Fibroblast of skin of right quadriceps (primary cell): ENCODE measurements around the gene CA12.

Experiments used
- DNase-seq: peaks from one replicate; pipeline ENCODE4 v3.0.0-alpha.2; 2013

CA12 gene

DNA sequence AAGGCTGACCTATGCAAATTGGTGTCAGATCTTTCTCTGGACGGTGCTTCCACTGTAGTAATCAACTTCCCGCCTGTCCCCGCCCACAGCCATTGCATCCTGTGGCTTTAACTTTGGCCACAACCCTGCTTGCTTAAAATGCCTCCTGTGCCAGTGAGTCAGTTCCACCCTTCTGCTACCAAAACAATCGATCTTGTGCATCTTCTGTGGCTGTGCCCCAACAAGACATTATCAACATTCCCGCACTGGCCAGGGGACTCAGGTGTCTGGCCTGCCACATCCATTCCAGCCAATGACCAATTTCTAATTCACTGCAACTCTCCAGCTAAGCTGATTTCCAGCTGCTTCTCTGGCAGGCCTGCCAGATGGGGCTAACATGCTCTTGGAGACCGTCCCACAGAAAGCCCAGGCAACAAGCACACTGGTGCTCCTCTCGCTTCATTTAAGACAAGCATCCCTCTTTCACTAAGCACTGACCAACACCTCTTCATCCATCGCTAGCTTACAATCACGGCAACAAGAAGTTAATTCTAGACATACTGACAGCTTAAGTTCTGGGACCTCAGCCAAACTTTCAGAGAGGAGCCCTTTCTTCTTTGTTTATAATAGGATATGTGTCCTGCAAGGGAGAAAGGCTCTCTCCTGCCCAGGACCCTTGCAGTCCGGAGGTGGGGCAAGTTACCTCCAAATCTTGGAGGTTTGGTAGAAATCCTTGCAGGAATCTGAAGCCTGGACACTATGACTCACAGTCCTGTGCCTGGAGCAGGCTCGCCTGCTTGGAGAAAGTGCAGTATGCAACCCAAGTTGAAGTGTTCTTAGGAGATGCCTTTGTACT is 6.7 kb downstream of the CA12 start:
- DNase-seq, result peak; percentile 72

DNA sequence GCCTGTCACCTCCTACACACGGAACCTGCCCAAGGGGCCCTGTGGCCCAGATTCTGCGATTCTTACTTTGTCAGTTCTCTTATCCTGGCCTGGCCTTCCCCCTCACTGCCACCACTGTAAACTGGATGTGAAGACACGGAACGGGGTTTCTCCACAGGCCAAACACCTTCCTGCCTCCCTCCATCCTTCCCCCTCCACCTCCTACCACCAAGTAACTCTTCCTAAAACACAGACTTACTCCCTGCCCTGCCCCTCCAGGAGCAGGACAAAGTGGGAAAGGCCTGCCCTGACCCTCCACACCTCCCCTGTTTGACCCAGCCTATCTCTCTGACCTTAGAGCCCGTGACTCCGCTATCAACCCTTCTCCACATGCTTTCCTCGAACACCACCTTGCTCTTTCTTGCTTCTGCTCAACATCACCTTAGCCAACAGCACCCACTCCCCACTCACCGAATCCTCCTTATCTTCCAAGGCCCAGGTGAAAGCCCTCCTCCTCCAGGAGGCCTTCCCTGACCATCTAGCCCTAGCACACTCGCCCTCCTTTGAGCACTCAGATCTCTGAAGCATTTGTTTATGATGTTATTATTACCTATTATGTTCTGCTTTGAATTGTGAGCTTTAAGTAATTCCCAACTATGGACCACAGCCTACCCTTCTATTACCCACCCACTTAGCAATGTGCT is 7.6 kb downstream of the CA12 start:
- DNase-seq, result no peak

DNA sequence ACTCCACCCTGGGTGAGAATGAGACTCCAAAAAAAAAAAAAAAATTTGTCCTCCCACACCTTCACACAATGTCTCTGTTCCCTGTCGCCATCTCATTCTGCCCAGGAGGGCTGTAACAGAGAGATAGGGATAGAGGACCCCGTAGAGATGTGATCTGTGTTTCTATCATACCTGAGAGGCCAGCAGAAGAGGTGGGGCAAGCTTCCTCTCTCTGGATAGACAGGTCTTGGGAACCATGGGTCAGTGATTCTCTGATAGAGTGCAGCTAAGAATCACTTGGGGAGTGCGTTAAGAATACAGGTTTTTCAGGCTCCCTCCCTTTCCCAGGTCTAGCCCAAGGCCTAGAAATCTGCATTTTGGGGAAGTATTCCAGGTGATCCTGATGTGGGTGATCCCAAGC is 8.3 kb downstream of the CA12 start:
- DNase-seq, result no peak

DNA sequence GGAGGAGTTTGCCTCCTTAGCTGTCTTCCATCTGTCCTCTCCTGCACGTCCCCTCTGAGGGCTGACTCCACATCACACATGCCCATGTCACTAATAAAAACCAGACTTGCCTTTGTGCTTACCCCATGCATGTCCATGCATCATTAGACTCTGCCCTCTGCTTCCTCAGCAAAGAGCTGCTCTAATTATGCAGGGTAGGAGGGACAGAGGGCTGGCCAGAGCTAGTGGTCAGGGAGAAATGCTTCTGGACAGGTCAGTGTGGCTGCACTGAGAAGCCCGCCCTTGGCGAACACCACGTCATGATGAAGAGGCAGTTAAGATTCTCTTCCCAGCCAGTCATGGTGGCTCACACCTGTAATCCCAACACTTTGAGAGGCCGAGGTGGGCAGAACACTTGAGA is 8.9 kb downstream of the CA12 start:
- peak; percentile 81 for DNase-seq

DNA sequence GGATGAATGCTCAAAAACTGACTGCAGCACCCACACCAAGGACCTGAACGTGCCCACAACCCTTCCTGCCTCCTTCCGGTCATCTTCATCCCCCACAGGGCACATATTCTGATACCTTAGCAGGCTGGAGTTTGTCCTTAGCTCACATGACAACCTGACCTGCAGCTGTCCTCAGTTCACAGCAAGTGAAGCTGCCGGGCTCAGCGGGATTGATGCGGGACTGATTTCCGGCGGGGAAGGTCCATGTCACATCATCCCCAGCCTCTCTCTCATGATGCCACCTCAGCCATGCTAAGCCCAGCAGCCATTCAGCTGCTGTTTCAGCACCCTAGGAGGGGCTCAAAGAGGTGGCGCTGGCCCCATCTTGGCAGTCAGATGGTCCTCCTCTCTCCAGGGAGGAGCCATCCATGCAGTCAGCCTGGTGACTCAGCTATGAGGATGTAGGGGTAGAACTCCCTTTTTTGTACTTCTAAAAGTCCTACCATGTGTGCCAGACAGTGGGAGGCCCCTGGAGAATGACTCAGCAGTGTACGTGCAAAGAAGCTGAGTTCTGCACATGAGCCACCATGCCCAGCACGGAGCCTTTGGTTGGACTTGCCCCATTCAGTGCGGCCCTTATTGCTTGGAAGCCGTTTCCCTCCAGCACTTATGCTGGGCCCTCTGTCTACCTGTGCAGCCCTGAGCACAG is 9.5 kb downstream of the CA12 start:
- peak; percentile 98 for DNase-seq

DNA sequence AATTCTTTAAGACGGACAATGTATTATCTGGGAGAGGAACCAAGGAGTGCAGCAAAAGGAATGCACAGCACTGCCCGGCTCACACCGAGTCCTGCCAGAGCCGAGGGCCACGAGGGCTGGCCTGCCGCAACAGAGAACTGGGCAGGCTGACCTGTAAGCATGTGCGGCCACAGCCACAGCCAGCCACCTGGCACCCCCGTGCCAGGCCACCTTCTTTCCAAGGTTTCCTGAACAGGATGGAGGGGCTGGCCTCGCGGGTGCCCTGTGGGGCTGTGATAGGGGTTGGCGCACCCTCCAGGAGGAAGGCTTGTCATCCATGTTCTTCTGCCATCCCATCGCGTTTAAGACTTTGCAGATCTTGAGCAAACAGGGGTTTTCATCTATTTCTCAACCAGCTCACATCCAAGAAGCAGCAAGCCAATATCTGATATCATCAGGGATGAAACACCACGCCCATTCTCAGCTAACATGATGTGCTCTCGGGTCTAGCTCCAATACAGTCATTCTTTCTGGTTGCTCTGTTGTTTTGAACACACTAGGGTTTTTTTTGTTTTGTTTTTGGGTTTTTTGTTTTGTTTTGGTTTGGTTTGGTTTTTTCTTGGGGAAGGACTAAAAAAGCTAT is 10.2 kb downstream of the CA12 start:
- DNase-seq, result peak; percentile 59

DNA sequence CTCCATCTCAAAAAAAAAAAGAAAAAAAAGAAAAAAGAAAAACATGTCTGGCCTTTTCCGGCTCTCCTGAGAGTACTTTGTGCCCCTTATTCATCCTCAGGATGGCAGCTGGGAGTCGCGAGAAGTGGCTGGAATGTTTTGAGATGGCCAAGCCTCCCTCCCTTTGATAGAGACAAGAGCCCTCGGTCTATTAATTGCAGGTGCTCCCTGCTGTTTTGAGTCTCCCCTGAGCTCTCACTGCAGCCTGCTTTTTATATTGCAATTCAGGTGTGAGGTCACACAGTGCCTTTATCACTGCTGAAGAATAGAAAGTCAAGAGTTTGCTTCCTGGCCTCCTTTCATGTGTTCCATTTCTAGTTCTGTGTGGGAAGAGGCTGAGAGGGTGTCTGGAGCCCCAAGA is 10.9 kb downstream of the CA12 start:
- DNase-seq, result no peak

DNA sequence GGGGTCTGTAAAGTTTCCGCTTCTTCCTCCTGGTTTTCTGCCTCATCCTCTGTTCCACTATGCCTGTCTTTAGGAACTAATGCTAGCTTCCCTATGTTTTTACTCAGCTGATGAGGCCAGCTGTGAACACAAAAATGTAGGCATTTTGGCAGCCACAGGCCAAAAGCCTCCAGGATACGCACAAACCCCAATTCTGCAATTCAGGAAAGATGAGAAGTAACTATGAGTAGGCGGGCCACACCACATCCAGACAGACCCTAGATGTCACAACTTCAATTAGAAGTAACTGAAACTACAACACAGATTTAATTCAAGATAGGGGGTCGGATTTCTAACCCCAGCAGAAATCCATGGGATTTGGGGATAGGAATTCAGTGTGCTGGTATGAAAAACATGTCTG is 11.9 kb downstream of the CA12 start:
- DNase-seq, result peak; percentile 68

DNA sequence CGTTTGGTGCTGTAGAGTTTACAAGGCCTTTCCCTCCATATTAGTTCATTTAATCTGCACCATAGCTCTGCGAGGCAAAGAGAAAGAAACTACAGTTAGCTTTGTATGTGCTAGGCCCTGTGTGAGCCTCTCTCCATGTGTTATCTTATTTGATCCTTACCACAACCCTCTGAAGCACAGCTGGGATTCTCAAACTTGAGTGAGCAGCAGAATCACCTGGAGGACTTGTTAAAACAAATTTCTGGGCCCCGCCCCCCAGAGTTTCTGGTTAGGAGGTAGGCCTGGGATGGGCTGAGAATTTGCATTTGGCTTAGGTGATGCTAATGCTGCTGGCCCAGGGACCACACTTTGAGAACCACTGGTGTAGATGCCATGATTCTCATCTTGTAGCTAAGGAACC is 12.3 kb downstream of the CA12 start:
- DNase-seq, result no peak

DNA sequence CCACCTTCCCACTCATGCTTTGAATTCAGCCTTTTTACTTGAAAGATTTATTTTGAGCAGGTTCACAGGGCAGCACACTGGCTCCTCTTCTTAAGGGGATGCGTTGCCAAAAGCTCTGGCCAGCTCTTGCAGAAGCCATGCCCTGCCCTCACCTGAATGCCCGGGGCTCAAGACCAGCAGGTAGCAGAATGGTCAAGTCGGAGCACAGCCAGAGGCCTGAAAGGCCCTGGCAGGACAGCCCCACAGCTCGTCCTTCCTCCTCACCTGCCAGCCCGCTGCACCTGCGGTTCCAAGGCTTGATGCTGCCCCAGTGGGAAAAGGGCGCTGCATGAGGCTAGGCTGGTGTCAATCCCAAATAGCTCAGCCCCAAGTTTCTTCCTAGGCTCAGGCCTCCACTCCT is 13.1 kb downstream of the CA12 start:
- no peak for DNase-seq

DNA sequence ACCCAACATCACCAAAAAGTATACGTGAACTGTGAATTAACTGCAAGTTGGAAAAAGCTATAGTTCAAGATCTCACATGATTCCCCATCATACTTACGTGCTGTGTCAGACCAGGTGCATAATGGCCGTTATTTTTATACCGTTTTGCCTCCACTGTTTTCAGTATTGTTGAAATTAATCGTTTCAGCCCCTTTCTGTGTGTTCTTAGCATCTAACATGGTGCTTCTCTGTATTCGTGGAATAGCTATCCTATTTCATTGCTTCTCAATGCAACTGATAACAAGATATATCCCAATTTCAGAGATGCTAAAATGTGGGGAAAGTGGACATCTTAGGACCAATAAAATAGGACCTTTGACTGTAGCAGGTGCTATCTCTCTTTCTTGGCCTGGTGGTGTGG is 13.7 kb downstream of the CA12 start:
- DNase-seq, result no peak

DNA sequence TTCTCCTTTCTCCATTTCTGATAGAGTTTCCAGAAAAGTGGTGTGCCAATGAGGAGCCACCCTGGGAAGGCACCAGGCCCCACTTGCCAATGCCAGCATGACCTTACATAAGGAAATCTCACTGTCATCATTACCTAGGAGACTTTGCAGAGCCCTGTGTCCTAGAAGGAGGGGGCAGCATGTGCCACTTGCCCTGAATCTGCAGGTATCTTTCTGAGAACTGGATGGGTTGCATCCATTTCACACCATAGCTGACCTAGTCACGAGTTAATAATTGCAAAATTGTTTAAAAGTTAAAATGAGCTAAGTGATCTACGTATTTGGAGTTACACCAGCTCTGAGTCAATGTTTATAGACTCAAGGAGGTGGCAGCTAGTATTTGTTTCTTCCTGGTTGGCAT is 14.3 kb downstream of the CA12 start:
- DNase-seq, result no peak

DNA sequence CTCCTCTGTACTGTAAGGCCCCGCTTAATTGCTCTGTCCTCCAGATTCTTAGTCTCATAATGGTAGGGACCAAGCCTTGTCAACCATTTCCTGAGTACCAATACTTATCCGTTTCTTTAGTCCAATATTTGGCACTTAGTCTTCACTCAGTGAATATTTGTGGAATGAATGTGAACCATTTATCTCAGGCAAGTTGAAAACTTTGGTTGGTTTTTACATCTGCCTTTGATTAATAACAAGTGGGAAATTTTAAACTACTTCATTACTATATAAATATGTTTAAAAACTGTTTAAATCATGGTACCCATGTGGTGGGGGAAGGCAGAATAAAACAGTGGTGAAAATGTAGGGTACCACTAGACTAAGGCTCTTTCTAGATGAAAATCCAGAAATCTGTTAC is 15.2 kb downstream of the CA12 start:
- peak; percentile 91 for DNase-seq

DNA sequence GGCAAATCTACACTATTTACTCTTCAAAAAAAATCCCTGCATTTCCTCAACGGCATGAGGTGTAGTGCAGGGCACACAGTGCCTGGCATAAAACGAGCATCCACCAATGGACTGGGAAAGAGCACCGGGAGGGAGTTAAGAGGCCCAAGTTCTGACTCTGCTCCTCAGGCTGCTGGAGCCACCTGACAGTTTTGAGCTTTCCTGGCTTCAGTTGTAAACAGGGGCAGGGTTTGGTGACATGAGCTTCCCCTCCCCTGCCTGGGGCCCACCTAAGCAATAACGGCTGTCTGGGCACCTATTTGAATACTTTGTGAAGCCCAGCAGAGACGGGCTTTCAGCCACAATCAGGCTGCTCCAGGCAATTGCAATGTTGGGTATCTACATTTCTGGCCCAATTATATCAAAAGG is 16.4 kb downstream of the CA12 start:
- DNase-seq, result no peak

DNA sequence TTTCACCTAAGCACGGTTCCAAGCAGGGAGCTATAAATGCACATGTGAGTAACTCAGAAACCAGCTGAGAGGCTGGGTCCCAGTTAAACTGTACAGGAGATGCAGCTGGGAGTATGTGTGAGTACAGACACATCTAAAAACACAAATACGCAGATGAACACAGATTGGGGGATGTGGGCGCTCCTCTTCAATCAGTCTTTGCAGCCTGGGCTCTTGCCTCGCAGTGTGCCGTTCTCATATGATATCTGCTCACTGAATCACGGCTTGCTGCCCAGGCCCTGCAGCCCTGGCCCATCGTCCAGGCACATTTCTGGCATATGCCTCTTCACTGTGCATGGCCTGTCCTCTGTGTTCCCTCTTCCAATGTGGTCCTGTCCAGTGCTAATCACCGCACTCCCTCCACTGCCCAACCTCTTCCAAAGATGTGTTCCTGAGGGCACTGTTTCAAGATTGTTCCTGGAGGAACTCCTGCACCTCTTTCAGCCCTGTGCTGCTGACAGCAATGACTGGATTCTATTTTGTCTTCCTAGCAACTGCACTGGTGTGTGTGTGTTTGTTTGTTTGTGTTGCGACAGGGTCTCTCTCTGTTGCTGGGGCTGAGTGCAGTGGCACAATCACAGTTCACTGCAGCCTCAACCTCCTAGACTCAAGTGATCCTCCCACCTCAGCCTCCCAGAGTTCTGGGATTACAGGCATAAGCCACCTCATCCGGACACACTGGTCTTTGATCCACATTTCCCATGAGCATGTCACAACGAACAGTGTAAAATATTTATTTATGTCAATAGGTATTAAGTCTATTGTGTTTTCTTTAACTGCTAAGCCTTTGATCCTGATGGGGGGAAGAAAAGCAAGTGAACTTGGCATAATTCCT is 17.0 kb downstream of the CA12 start:
- DNase-seq, result no peak

DNA sequence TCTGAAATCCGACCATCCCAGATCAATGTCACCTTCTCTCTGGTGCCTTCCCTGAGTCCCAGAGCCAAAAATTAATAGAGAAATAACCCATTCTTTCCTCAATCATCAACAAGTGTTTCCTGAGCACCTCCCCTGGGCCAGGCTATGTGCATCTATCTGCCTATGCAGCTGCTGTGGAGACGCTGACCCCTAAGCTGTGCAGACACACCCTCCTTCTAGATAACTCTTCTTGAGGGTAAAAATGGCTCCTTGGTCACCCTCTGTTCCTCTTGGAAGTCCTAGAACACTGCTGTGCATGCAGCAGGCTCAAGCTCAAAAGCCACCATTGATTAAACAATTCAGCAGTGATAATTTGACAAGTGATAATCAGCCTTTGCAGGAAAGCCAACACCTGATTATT is 18.4 kb downstream of the CA12 start:
- DNase-seq, result no peak

DNA sequence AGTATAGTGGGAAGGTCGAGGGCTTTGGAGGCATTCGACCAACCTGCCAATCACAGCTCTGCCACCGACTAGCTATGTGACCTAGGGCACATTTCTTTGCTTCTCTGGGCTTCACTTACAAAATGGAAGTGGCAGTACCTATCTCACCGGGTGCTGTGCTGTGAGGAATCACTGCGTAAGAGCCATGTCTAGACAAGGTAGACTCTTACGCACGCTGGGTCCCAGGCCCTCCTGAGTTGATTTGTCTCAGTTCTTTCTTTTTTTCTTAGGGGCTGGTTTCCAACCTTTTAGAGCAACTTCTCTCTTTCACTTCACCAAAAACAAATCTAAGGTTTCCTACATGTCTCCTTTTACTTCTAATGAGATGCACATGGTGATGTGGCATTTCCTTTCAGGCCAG is 18.8 kb downstream of the CA12 start:
- DNase-seq, result no peak

DNA sequence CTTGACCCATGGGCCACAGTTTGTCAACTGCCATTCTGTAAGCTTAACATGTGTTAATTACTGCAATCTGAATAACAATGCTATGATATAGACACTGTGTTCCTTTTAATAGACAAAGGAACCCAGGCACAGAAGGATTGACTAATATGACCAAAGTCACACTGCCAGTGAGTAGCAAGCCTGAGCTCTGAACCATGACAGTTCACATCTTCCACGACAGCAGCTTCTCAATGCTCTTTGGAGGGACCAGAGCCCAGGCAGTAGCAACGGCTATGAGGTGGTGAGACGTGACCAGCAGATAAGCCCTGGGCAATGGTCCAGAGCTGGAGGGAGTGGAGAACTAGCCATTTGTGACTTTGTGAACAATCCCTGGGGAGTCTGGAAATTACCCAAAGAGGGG is 19.4 kb downstream of the CA12 start:
- no peak for DNase-seq

DNA sequence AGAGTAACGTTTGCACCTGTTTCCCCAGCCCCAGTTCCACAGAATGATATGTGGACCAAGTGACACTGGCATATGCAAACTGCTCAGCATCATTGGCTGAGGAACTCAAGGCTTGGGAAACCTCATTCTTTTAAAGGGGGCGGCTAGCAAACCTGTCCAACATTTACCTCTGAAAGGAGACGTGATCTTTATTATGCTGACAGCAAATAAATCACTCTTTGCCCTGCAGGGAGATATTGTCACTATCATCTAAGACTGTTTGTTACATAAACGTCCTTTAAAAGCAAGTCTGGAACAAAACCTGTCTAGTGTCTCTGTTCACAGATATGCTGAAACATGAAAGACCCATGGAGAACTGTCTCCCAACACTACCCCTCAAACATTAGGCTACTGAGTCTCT is 21.5 kb downstream of the CA12 start:
- DNase-seq, result no peak

DNA sequence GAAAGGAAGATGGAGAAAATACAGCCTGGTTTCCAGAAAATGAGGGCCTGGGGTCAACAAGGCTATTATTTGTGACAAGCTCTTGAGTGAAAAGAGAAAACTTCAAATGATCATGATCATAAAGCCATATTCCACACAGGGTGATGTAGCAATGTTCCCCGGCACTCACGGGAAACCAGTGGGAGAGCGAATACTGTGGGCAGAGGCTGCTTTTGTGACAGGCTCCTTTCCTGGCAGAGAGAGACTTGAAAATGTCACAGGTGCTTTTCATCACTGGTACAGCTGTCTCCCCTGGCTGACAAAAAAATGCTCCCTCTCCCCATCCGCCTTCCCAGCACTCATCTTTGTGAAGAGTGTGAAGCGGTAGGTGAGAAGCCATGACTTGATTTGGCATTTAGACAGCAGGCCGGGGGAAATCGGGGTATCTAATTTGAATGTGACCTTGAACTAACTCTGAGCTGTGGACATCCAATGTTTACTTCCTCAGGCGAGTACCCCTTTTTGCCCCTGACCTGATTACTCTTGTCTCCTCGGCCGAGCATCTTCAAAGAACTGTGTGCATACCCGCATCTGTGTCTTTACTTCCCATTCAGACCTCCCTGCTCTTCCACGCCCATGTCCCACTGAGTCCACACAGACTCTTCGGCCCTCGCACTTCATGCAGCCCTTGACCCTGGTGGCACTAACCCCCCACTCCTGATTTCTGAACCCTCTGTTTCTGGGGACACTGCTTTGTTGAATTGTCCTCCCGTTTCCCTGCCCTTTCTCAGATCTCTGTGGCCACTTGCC is 23.2 kb downstream of the CA12 start:
- DNase-seq, result no peak

DNA sequence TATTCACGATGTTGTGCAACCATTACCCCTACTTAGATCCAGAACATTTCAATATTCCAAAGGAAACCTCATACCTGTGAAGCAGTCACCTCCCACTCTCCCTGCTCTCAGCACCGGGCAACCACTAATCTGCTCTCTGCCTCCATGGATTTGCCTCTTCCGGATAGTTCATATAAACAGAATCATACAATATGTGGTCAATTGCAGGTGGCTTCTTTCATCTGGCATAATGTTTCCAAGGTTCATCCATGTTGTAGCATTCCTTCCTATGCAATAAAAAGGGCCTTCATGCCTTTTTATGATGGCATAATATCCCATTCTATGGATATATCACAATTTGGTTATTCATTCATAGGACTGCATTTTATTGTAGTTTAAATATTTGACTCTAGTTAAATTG is 23.9 kb downstream of the CA12 start:
- no peak for DNase-seq

DNA sequence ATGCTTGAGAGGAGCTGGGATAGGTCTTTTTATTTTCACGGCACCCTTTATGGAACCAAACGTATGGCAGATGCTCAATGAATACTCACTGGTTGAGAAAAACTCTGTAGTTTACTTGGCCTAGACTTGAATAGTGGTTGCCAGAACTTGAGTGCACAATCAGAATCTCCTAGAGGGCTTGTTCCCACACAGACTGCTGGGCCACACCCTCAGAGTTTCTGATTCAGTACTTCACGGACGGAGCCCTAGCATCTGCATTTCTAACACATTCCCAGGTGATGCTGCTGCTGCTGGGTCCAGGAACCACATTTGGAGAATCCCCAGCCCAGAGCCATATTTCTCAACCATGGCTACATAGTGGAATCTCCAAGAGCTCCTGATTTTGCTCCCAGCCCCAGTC is 24.6 kb downstream of the CA12 start:
- no peak for DNase-seq
